M059J (cell line): Measurements from ENCODE around the gene TMEM170B. TPM values are rescaled to one million over a fixed set of nuclear protein-coding genes. Genes with fewer than 3 reads are reported as not detected.

Experiments used
- DNase-seq: peaks from one replicate; pipeline ENCODE4 v3.0.0-alpha.2; 2012; ENCODE audit warnings: low read depth
- total RNA-seq: library from RNA; depleted of rRNA; stranded (reverse); fragments of >200 nt; shearing (Covaris generic); gene quantifications from 2 replicates; pipeline ENCODE4 v1.2.3, GENCODE V29; 2014

The TMEM170B gene
- total RNA-seq, 1 experiment from 2014 or later = 4.0 TPM

GRCh38 chr6:11586117-11586516, 48.6 kb downstream of the TMEM170B start:
- peak; percentile 58 for DNase-seq

DNA sequence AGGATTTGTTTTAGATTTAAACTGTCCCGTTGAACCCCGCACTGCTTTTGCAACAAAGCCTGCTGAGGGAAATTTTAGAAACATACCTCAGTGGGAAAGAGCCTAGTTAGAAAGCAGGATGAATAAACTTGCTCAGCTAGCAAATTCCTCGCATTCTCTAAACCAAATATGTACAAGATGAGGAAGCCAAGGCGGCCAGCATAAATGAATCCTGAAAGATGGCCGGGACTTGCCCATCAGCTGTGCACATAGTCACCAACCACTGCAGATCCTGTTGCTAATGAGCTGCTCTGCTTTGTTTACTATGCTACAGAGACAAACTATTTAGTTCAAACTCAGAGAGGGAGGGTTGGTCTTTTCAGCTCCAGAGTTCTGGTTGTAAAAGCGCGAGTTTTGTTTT, 49.0 kb downstream of the TMEM170B start:
- peak; percentile 97 for DNase-seq

- peak; percentile 77 for DNase-seq
These were observed 51.7 kb downstream of the TMEM170B start for GRCh38 chr6:11589261-11589660.

DNA sequence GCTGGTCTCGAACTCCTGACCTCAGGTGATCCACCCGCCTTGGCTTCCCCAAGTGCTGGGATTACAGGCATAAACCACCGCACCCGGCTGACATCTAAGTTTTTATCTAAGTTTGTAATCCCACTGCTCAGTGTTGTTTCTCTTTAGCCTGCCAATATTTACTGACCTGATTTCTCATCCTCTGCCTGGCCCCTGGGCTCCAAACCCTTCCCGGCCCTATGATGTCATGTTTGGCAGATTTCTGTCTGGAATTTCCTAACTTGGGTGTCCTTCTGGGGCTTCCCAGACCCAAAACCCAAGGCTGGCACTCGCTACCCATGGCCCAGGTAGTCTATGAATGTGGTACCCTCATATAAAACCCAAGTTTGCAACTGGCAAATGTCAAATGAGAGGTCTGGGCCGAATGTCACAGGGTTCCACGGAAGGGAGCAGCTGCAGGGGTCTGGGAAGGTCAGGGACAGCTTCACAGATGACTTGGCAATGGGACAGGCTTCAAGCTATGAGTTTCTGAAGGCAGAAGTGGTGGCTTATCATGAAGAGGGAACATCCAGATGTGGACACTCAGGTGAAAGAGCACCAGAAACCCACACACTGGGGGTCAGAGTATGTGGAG, 54.9 kb downstream of the TMEM170B start:
- DNase-seq = peak; percentile 61

- no peak for DNase-seq
These were observed 55.5 kb downstream of the TMEM170B start for GRCh38 chr6:11593096-11593495.

DNA sequence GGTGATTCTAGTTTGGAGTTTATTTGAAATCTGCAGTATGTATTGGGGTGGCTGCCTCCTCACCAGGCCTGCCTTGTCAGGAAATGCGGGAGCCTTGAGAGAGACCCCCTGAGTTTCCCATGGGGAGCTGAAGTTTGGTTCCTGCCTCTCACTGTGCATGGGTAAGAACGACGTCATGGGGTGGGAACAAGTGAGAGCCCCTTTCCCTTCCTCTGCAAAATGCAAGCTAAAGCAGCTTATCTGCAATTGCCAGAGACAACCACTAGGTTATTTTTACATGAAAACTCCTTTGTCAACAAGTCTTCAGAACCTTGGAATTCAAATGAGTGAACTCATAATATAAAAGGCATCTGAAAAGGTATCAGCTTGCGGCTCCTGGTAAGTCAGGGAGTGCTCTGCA, 58.4 kb downstream of the TMEM170B start:
- no peak for DNase-seq

GRCh38 chr6:11596640-11597237, 59.2 kb downstream of the TMEM170B start:
- DNase-seq = no peak

DNA sequence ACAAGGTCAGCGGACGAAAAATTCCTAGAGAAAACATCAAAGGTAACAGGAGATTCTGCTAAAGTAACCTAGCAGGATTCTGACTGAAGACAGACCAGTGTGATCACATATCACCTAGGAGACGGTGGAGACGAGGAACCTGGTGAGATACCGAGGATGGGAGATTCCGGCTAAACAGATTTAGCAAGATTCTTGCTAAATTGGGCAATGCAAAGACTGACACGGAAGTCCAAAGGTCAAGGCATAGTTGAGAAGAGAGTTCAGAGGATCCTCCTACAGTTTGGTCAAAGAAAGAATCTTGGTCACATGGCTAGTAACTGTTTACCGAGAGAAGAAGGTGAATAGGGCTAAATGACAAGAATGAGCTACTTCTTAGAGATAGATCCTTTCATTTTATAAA, 61.1 kb downstream of the TMEM170B start:
- no peak for DNase-seq

DNA sequence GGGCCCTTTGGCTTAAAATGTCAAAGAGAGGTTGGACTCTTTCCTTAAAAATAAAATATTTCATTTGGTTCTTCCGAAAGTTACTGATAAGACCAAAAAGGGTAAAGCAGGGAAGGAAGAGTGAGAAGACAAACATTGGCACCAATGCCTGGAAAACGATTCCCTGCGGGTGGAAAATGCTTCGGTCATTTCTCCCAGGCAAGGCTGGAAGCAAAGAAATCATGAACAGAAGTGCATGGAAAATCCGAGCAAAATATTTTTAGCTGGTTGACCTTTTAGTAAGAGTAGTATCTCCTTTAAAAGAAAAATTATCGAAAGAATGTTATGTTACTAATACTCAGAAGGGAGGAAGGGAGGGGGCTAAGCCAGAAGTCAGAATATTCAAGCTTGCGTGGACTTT, 62.7 kb downstream of the TMEM170B start:
- DNase-seq = no peak

DNA sequence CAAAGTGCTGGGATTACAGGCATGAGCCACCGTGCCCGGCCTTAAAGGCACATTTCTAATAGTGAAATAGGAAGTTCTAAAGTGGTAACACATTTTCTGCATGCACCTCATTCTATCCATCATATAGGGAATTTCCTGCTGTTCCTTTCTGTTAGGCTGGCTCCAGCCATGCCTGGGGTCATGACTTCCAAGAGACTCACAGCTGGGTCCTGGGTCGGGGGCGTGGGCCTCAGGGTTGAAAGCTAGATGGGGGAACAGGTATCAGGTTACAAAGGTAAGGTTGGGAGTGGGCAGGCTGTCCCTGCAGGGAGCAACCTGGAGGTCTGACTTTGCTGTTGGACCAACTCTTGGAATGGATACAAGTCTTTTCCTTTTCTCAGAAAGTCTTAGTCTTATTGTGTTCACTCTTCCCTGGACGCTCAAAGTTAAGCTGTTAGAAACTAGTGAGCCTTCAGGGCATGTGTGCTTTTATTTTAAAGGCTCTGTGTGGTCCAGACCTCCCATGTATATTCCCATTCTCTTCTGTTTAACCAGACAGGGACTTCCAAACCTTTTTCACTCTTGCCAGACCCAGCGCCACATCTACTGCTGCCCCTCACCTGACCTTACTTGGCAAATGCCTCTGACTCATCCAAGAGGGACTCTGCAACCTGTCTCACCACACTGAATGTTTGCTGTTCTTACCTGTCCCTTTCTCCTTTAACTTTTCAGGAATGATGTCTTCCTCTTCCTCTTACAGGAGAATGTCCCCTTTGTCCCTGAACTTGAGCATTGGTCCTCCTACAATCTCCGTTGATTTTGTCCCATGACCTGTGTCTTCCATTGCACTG, 64.4 kb downstream of the TMEM170B start:
- peak; percentile 68 for DNase-seq

DNA sequence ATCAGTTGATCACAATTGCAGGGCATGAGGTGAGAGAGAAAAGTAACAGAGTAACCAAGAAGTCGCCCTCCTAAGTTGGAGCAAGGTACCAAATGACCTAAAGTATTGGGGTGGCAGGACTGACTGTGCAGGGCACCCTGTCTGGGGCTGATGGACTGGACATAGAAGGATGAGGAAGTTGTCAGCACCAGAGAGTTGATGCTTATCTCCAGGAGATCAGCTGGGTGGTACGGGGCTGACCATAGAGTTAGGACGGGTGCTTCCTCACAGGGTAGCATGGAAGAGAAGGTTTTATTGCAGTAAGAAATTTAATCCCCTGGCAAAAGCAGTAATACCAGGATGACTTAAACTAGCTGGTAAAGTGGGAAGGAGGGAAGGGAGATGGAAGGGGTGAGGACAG, 66.7 kb downstream of the TMEM170B start:
- no peak for DNase-seq

DNA sequence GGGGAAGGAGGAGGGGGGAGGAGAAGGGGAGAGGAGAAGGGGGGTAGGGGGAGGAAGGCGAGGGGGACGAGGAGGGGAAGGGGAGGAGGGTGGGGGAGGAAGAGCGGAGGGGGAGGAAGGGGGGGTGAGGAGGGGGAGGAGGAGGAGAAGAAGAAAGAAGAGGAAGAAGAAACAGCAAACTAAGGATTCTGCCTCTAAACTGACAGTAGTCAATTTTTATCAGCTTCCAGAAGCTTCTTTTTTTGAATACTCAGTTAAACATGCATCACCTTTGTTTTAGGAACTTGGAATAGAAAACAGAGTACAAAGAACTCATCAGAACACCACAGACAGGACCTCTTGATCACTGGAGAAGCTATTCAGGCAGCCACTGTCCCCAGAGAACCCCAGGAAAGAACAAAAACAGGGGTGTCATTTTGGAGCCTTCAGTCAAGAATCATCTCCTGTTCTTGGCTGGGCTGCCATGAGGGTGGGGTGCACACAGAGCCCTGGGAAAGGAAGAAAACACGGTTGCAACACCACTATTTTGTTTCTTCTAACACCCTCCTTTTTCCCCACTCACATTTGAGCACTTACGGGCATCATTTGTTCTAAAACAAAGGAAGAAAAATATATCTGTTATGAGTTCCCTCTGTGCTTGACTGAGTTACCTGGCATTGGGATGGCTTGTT, 67.4 kb downstream of the TMEM170B start:
- no peak for DNase-seq

GRCh38 chr6:11605507-11605905, 68.0 kb downstream of the TMEM170B start:
- peak; percentile 70 for DNase-seq

DNA sequence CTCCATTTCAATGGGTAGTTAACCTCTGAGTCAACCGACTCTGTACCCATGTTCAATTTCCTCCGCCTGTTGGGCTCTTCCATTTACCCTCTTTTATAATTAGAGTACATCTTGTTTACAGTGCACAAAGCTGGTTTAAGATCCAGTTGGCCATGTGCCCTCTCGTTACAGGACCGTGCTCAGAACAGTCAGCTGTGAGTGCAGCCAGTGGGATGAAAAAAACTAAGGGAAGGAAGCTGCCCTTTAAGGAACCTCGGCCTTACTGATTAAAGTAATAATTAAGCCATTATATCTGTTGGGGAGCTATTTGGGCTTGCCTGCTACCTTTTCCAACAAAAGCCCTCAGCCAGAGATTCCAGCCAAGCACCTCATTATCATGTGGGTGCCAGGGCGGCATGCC, 68.8 kb downstream of the TMEM170B start:
- peak; percentile 72 for DNase-seq

DNA sequence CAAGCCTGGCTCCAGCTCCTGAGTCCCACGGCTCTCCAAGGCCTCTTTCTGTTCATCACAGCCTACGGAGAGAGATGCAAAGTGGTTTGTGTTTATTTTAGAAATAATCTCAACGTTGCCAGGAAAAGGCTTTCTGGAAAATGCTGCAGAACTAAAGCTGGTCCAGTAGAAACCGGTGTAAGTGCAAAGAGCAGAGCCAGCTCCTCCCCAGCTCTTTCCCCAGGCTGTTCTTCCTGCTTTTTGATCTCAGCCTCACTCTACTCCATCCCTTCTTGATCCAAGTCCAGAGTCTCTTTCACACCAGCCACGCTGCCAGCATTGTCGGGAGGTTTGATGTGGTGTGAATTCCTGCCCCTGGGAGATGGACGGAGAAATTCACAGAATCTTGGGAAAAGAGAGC, 69.8 kb downstream of the TMEM170B start:
- peak; percentile 64 for DNase-seq

GRCh38 chr6:11608600-11609323, 71.2 kb downstream of the TMEM170B start:
- DNase-seq = no peak

GRCh38 chr6:11609324-11610071, 71.9 kb downstream of the TMEM170B start:
- peak; percentile 100 for DNase-seq

GRCh38 chr6:11613336-11613735, 75.8 kb downstream of the TMEM170B start:
- peak; percentile 53 for DNase-seq

DNA sequence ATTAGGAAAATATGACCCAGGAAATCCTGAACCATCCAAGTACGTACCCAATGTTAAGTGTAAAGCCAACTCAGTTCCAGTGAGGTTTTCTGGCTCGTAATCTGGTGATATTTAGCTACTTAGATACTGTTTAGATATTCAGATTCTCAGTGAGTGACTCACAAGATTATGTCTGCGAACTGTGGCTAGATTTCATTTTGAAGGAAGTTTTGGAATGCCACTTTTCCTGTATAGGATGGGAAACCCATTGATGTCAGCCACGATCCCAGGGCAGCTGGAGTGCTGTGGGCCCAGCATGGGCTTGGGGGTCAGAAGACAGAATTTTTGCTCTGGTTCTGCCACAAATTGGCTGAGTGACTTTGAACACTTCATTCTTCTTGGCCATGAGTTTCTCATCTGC, 76.3 kb downstream of the TMEM170B start:
- DNase-seq = peak; percentile 99

DNA sequence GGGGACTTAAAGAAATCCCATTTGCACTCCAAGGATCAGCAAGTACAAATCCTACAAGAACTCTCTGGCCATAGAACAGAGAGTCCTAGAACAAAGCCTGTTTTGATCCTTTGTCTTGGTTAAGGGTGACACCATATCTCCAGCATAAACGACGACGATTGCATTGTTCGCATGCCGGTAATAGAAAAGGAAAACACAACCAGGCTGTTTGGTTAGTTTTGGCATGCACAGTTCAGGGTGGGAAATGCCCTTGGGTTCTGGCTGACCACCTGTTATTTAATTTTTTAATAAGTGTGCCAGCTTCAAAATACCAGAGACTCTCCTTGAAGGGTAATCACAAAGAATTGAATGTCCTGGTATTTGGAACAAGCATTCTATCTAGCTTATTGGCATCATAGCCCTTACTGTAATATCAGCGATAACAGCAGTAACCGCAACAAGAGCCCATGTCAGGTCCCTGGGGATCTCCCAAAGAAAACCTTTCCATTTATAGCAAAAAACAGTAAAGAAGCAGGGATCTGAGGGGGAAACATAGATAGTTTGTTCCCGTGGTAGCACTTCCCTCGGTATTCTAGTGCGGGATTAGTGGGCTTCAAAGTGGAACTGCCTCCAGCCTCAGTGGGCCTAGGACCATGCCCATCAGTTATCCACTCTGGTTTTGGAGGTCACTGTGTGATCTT, 77.1 kb downstream of the TMEM170B start:
- peak; percentile 45 for DNase-seq
